ENCODE data around the gene RASA3.
"Not testable (repeated sequence)": the region's sequence is repeated elsewhere in the genome, so short reads cannot be mapped to it uniquely, and the experiment has no call there.

RASA3 gene

DNA sequence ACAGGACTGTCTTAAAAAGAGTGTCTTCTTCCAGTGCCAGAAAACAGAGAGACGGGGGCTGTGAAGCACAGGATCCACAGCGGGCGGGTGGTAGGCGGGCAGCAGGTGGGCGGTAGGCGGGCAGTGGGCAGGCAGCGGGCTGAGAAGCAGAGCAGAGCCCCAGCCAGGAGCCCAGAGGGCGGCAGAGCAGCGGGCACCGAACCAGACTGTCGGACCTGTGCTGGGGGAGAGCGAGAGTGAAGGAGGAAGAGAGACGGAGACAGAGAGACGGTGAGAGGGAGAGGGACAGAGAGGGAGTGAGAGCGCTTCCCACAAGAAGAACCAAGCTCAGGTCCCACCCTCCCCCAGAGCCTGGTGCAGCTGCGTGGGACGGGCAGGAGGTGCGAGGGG lies 30.3 kb downstream of the RASA3 start:
- no peak for DNase-seq (ENCODE audit: low read depth in 1 of 2, low spot score in 1 of 2)

DNA sequence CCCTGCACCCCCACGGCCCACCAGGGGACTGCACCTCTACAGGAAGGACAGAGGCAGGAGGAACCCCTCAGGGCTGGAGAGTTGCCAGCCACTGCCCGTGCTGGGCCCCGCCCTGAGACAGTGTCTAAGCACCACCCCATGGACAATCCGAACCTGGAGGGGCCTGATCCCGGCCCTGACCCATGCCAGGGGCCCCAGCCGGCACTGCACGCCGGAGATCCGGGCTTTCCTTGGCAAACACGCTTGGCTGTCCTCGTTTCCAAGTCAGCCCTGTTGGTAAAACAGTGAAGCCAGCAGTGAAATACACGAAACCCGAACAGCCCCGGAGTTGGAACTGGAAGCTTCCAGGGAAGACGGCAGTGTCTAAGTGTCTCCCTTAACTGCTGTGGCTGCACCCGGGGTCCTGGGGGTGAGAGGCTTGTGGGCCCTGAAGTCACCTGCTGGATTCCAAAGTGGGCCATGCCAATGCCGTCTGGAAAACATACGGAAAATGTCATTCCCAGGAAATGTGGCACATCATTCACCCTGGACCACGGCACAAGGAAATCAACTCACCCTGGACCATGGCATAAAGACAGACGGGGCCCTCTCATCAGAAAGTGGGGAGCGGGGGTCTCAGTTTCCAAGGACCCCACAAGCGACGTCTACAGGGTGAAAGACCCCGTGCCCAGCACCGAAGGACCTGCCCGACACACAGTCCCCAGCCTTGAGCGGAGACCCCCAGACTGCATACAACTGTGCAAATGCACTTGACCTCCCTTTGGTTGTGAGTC lies 30.9 kb downstream of the RASA3 start:
- DNase-seq (ENCODE audit: low read depth in 1 of 2, low spot score in 1 of 2) = no peak

DNA sequence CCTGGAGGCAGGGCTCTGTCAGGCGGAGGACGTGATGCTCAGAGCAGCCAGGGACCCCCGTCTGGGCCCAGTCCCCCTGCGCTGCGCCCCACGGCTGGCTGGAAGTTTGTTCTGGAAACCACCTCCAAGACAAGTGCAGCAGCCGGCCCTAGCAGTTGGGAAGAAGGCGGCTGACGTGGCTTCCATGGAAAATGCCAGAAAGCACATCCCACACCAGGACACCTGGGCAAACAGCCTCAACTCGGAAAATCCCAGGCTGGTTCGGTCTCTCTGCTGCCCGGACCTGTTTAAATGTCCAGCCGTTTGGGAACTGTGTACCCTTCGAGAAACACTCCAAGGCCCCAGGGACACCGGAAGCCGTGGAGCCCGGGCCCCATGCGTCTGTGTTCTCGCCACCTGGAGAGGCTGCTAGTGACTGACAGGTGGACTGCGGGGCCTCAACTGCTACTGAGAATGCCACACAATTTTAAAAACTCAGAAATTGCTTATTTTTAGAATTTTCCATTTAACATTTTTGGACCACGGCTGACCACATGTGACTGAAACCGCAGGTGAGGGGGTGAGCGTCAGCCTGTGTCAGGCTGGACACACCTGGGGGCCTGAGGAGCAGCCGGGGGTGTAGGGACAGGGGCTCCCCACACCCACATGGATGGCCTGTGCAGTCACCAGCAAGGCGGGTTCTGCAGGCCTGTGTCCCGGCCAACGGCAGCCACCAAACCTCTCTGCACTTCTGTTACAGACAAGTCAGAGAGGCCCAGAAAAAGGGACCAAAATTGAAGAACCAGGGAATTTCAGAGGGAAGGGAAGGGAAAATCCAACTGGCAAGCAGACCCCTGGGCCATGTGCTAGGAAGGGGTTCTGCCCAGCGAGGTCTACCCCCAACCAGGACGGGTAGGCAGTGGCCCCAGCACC lies 31.7 kb downstream of the RASA3 start:
- DNase-seq (ENCODE audit: low read depth in 1 of 2, low spot score in 1 of 2) = no peak

DNA sequence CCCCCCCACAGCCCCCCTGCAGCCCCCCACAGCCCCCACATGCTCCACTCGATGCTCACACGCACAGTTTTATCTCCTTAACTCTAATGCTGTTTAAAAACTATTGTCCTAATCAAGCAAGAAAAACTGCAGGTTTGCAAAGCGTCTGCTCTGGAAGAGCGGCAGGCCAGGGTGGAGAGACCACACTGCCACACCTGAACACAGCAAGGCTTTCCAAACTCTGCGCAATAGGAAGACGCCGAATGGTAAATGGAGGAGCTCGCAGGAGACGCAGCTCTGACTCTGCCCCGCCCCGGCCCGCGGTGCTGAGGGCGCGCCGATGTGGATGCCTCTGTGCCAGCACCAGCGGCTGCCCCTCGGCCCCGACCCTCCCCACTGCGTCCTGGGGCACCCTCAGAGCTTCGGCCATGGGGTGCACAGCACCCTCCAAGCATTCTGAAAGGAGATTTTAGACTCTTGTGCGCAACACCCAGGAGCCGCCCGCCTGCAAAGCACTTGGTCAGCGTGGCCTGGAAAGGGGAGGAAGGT lies 32.4 kb downstream of the RASA3 start:
- DNase-seq (ENCODE audit: low read depth in 1 of 2, low spot score in 1 of 2) = no peak

DNA sequence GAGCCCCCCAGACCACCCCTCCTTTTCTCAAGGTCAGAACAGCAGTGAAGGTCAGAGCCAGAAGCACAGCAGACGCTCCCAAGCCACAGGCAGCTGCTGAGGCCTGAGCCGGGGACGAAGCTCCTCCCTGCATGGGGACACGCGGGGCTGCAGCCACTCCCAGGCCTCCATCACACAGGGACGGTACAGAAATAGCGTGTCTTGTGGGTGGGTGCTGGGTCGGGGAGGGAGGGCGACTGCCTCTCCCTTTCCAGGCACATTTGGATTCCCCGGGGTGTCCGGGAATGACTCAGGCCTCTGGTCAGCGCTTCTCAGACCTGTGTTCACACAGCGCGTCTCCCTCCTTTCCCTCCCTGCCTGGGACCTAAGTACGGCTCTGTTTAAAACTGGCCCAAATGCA lies 33.2 kb downstream of the RASA3 start:
- no peak for DNase-seq (ENCODE audit: low read depth in 1 of 2, low spot score in 1 of 2)

DNA sequence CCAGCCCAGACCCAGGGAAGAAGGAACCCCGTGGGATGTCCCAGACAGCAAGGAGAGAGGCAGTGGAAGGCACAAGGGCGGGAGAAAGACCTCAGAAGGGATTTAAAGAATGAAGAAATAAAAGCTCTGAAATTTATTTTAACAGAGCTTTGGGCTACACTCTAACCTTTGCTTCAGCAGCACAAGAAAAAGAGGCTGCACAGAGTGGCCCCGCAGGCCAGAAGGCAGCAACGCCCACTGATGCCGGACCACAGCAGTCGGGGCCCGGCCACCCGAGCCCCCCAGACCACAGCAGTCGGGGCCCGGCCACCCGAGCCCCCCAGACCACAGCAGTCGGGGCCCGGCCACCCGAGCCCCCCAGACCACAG lies 33.8 kb downstream of the RASA3 start:
- not testable (repeated sequence) for DNase-seq (ENCODE audit: low read depth in 1 of 2, low spot score in 1 of 2)

DNA sequence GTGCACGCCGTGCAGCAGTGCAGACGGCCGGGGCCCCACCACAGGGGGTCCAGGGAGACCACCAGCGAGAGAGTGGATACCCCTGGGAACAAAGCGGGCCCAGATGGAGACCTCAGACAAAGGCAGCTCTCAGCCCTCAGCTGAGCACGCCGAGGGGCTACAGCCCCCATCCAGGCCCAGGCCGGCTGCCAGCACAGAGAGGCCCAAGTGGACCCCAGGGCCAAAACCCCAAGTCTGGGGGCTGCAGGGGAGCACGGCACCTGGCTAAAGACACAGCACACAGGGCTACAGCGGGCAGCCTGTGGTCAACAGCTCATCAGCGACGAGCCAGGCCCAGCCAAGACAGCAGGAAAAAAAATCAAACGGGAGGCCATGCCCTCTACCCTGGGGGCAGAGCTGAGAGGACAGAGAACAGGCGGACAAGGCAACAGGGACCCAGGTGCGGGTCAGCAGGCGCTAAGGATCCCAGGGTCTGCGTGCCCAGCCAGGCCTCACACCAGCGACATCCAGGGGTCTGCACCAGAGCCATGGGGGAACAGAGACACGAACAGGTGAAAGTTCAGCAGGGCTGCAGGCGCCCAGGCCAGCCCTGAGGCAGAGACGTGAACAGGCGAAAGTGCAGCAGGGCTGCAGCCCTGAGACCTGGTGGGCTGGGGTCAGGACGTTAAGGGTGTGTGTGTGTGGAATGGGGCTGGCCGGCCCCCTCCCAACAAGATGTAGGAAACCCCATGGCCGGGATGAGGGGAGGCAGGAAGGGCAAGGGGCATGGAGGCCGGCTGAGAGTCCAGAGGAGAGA lies 34.3 kb downstream of the RASA3 start:
- no peak for DNase-seq (ENCODE audit: low read depth in 1 of 2, low spot score in 1 of 2)

DNA sequence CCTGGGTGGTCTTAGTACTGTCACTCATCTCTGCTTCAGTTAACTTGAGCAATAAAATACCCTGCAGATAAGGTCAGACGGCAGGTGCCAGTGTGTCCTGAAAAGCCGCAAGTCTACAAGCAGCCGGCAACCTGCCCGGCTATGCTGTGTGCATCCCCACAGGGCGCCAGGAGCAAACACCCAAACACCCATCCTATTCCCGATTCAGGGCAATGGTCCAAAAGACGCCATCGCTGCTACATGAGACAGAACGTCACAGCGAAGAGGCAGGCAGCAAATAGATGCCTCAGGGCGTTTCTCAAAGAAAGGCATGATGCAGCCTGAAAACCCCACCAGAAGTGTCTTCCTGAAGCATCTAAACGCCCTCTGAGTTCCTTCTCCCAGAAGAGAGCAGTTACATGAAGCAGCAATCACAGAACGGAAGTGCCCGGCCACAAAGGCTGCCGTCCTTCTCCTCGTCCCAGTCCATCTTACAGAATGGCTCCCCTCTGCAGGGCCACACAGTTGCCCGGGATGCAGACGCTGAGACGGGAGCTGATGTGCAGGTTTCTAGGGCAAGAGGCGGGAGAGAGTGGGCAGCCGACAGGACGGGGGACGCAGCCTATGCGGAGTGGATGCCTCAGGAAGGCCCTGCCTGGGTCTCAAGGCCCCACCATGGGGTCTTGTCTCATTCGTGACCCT lies 35.1 kb downstream of the RASA3 start:
- DNase-seq (ENCODE audit: low read depth in 1 of 2, low spot score in 1 of 2) = no peak

DNA sequence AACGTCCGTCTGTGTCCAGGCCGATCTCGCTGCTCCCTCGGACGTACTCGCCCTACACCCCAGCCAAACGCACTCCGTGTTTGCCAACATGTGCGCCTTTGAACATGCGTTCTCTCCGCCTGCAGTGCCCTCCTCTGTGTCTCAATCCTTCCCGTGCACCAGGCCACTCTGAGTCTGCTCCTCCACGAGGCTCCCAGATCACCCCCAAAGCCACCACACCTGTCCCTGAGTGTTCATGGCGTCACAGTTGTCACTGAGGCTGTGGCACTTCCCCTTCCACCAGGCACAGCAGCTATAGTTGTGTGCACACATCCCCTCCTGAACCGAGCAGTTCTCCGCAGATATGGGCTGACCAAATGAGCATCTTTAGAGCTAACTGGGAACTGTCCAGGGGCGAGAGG lies 35.6 kb downstream of the RASA3 start:
- DNase-seq (ENCODE audit: low read depth in 1 of 2, low spot score in 1 of 2) = no peak

DNA sequence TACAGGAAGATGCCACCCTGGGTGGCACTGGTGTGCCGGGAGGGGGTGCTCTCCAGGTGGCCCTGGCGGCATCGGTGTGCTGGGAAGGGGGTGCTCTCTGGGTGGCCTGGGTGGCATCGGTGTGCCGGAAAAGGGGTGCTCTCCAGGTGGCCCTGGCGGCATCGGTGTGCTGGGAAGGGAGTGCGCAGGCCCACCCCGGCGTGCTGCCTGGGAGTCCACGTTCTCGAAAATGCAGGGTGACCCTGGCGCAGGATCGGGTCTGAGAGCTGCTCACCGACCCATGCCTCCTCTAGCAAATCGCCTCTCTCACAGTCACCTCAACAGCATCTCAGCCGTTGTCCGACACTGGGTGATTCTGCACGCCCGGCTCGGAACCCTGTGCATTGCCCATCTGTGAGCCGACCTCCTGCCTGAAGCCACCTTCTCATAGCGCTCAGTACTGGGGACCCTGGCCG lies 36.4 kb downstream of the RASA3 start:
- DNase-seq (ENCODE audit: low read depth in 1 of 2, low spot score in 1 of 2) = no peak

DNA sequence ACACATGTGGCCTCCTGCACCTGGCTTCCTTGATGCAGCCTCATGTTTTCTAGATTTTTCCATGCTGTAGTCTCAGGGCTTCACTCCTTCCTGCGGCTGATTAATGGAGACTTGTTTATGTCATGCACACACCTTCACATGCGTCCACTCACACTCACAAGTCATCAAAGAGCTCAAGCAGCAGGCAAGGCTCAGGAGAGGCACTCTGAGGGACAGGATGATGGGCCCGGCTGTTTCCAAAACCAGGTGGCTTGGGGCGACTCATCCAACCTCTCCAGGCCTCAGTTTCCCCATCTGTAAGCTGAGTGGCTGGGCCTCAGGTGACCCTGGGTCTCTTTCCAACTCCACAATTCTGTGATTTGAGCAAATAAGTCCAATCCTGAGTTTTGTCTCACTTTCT lies 36.9 kb downstream of the RASA3 start:
- DNase-seq (ENCODE audit: low read depth in 1 of 2, low spot score in 1 of 2) = no peak

DNA sequence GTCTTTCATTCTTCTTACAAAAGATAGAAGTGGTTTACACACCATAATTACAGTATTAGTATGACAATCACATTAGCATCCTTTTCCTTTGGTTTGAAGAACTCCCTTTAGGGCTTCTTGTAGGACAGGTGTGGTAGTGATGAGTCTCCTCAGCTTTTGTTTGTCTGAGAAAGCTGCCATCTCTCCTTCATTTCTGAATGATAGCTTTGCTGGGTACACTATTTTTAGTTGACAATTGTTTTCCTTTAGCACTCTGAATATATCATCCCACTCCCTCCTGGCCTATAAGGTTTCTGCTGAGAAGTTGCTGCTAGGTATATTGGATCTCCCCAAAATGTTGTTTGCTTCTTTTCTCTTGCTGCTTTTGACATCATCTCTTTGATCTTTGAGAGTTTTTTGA lies 39.3 kb downstream of the RASA3 start:
- no peak for DNase-seq (ENCODE audit: low read depth in 1 of 2, low spot score in 1 of 2)

DNA sequence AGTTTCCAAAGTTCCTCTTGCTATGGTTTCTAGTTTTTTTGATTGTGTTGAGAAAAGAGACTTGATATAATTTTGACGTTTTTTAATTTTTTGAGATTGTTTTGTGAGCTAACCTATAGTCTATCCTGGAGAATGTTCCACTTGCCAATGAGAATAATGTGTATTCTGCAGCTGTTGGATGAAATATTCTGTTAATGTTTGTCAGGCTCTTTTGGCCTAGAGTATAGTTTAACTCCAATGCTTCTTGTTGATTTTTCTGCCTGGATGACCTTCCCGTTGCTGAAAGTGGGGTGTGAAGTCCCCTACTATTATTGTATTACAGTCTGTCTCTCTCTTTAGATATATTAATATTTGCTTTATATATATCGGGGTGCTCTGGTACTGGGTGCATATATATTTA lies 40.0 kb downstream of the RASA3 start:
- no peak for DNase-seq (ENCODE audit: low read depth in 1 of 2, low spot score in 1 of 2)

DNA sequence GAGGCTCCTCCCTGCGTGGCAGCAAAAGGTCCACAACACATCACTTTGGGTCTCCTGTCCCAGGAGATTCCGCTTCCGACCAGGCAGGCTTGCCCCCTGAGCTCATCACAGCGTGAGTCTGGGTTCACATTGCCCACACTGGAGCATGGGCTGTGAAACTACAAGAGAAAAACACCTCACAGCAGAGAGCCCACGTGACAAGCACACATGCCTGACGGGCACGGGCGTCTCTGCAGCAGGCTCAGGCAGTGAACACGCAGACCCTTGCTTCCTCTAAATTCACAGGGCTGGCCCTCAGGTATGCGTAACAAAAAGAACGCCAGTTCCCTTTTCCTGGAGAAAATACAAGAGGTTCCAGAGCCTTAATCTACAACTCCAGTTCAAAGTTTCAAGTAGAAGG lies 41.9 kb downstream of the RASA3 start:
- no peak for DNase-seq (ENCODE audit: low read depth in 1 of 2, low spot score in 1 of 2)

DNA sequence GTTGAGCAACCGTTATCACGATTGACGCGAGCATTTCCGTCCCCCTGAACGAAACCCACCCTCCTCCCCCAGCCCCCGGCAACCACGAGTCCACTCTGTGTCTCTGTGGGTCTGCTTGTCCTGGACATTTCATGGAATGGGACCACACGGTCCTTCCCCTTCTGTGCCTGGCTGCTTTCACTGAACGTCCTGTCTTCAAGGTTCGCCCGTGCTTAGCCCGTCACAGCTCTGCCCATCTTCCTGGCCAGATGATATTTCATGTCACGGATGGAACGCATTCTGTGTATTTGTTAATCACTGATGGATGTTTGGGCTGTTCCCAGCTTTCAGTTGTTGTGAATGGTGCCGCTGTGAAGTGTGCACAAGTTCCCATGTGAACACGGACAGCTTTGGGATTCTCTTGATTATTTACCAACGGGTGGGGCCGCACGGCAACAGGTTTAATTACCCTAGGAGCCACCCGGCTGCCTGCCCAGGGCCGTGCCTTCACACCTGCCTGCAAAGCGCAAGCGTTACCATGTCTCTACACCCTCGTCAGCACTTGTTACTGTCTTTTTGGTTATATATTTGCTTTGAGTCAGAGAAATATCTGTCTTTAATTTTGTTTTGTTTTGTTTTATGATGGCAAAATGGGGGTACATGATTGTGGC lies 42.5 kb downstream of the RASA3 start:
- no peak for DNase-seq (ENCODE audit: low read depth in 1 of 2, low spot score in 1 of 2)

DNA sequence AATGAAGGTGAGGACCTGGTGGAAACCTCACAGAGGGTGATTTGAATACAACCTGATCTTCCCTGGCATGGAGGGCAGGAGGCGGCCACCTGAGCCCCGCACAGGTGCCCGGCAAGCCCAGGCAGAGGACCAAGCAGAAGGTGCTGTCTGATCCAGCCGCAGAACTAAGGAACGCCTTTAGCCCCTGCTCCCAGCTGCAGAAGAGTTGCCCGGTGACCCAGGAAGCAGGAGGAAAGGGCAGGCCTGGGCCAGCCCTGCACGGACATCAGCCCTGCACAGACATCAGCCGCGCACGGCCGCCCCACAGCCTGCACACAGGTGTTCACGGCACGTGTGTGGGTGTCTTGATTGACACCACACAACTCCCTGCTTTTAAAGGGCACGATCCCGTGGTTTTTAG lies 43.1 kb downstream of the RASA3 start:
- no peak for DNase-seq (ENCODE audit: low read depth in 1 of 2, low spot score in 1 of 2)

DNA sequence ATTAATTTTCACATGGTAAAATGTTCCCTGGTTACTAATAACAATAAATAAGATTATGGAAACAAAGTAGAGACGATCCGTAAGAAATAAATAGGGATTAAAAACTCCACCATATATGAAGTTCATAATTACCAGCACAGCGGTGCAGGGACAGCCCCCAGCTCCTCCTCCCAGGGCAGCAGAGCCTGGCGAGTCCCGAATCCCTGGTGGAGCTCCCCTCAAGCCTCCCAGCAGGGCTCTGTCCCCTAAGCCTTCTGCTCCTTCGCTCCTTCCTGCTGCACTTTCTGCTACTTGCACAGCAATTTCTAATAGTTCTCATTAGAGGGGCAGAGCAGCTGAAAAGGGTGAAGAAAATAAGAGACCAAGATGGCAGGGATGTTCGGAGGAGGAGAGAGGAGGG lies 43.6 kb downstream of the RASA3 start:
- no peak for DNase-seq (ENCODE audit: low read depth in 1 of 2, low spot score in 1 of 2)

DNA sequence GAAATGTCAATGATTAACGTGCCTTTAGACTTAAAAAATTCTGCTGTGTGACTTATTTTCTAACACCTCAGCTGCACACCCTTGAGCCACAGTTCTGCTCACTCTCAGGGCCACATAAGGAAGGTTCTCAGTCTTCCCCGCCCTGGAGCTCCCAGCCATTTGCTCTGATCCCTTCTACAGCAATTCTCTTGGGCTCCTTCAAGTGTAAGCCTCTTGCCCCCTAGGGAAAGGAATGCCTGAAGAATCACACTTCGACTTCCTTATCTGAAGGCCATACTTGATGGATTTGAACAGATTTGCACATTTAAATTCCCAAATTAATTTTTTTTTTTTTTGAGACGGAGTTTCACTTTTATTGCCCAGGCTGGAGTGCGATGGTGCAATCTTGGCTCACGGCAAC lies 44.2 kb downstream of the RASA3 start:
- no peak for DNase-seq (ENCODE audit: low read depth in 1 of 2, low spot score in 1 of 2)

DNA sequence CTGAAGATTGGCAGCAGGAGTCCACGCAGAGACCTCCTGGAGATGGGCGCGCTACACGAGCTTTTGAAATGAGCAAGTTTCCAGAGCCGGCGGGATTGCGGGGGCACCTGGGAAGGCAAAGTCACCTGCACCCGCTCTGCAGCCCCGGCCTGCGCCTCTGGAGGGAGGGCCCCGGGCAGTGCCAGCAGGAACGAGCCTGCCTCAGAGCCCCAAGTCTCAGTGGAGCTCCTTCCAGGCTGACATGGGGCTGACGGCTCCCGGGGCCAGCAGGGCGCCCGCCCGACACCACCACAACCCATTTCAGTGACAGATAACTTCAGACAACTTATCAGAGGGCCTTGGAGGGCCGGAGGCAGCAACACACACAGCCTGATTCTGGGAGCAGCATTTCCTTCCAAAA lies 45.0 kb downstream of the RASA3 start:
- no peak for DNase-seq (ENCODE audit: low read depth in 1 of 2, low spot score in 1 of 2)
